Measurements from ENCODE around the gene CLCN5.

The CLCN5 gene

DNA sequence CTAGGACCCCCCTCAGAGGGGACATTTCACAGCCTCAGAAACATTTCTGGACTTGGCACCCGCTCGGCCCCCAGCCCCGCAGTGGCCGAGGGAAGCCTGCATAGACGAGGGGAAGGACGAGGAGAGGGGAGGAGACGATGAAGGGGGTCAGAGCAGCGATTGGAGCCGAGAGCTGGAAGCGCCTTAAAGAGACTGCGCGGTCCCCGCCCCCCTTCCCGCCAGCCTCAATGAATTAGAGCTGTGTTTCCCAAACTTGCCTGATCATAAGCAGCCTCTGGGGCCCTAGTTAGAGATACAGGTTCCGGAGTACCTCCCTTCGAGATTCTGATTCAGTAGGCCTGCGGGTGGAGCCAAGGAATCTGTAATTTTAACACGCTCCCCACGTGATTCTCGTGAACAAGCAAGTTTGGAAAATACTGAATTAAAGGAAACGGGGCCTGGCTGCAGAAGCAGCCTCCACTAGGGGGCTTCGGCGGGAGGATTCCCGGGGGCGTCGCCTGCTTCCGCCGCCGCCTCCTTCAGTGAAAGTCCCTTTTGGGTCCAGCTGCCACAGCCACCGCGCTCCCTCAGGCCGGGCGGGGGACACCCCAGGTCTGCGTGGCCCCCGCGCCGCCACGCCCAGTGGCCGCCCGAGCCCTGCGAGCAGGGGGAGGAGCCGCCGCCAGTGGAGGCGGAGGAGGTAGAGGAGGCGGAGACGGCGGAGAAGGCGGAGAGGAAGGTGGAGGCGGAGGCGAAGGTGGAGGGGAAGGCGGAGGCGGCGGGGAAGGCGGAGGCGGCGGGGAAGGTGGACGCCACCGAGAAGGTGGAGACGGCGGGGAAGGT lies 43.4 kb upstream of the CLCN5 start, which contains the start of gene USP27X (continued):
- TF ChIP-seq PATZ1 (tag by site-specific recombination; IDR thresholded peaks at IDR 0.05): peak; percentile 72
- TF ChIP-seq ZFP3 (tag by site-specific recombination; IDR thresholded peaks at IDR 0.05; ENCODE audit: low read depth): no peak
- TF ChIP-seq, protein P1, sequence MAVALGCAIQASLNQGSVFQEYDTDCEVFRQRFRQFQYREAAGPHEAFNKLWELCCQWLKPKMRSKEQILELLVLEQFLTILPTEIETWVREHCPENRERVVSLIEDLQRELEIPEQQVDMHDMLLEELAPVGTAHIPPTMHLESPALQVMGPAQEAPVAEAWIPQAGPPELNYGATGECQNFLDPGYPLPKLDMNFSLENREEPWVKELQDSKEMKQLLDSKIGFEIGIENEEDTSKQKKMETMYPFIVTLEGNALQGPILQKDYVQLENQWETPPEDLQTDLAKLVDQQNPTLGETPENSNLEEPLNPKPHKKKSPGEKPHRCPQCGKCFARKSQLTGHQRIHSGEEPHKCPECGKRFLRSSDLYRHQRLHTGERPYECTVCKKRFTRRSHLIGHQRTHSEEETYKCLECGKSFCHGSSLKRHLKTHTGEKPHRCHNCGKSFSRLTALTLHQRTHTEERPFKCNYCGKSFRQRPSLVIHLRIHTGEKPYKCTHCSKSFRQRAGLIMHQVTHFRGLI (tag by site-specific recombination; IDR thresholded peaks at IDR 0.05): no peak
- no peak for TF ChIP-seq ZNF24 (tag by site-specific recombination; IDR thresholded peaks at IDR 0.05)
- TF ChIP-seq ZNF473 (tag by site-specific recombination; IDR thresholded peaks at IDR 0.05): no peak
- no peak for TF ChIP-seq ZNF311 (tag by site-specific recombination; IDR thresholded peaks at IDR 0.05; ENCODE audit: borderline replicate concordance)
- no peak for TF ChIP-seq ZNF518A (tag by site-specific recombination; conservative IDR thresholded peaks at IDR 0.05; ENCODE audit: low read depth)
- TF ChIP-seq ZNF221 (tag by site-specific recombination; IDR thresholded peaks at IDR 0.05; ENCODE audit: borderline replicate concordance): no peak
- no peak for TF ChIP-seq ZNF792 (tag by site-specific recombination; IDR thresholded peaks at IDR 0.05)
- no peak for TF ChIP-seq ZNF302 (tag by site-specific recombination; IDR thresholded peaks at IDR 0.05; ENCODE audit: low read depth)
- no peak for TF ChIP-seq ZNF48 (tag by site-specific recombination; IDR thresholded peaks at IDR 0.05)
- no peak for TF ChIP-seq ZNF777 (tag by site-specific recombination; IDR thresholded peaks at IDR 0.05; ENCODE audit: borderline replicate concordance)
- no peak for TF ChIP-seq ZBTB8A (tag by site-specific recombination; IDR thresholded peaks at IDR 0.05)
- no peak for TF ChIP-seq ZNF677 (tag by site-specific recombination; IDR thresholded peaks at IDR 0.05)
- 0 out of 2 replicates have a peak, but pooled peaks have one; percentile 26 for TF ChIP-seq KLF16 (tag by site-specific recombination; IDR thresholded peaks at IDR 0.05)
- TF ChIP-seq, protein P2, sequence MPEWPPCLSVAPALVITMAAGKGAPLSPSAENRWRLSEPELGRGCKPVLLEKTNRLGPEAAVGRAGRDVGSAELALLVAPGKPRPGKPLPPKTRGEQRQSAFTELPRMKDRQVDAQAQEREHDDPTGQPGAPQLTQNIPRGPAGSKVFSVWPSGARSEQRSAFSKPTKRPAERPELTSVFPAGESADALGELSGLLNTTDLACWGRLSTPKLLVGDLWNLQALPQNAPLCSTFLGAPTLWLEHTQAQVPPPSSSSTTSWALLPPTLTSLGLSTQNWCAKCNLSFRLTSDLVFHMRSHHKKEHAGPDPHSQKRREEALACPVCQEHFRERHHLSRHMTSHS (tag by site-specific recombination; IDR thresholded peaks at IDR 0.05): no peak
- no peak for TF ChIP-seq YY2 (tag by site-specific recombination; IDR thresholded peaks at IDR 0.05)
- no peak for TF ChIP-seq GLI4 (tag by site-specific recombination; IDR thresholded peaks at IDR 0.05)
- TF ChIP-seq GLIS1 (tag by site-specific recombination; IDR thresholded peaks at IDR 0.05): no peak; the same call in 1 of the 2 replicates
